KBM-7 (cell line): ENCODE data around the gene BCAS1.

ENCODE experiments used
- DNase-seq: peaks from one replicate; pipeline ENCODE4 v3.0.0-alpha.2; 2015
- in situ Hi-C: fragments of 300-500 bp; cut with MboI; formaldehyde crosslinking; loops from 2 replicates; pipeline ENCODE4 v1.14.3; 2020; ENCODE audit warnings: low sequenced_read_pairs, low pct_unique_long_range_greater_than_20kb, mixed read lengths

The BCAS1 gene

DNA sequence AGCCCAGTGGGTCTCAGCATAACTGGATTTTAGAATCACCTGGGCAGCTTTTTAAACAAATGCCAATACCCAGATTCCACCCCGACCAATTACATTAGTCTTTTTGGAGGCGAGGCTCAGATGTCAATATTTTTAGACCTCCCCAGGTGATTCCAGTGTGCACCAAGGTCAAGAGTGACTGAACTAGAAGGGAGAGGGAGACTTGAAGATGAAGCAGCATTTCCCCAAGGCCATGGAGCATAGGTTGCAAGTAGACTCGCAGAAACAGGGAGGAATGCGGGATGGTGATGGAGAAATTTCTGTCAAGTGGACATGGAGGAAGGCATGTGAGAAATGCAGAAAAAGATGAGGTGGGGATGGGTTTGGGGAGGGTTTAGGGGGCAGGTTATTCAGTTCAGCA is 64.9 kb downstream of the BCAS1 start:
- in situ Hi-C loops: no loop called here
- no peak for DNase-seq

DNA sequence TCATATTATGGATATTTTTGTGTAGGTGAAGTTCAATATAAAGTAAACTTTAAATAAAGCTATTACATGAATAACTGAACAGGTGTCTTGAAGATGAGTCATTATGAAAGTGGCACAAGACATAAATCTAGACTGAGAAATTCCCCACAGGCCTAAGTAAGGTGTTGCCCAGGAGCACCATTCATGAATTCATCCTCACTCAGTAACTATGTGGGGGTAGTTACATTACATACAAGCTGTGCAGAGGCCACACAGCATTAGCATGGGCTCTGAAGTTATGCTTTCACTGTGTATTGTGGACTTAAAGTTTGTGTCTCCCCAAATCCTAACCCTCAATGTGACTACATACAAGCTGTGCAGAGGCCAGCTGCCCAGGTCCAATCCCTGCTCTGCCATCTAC is 65.9 kb downstream of the BCAS1 start:
- in situ Hi-C loops: no loop called here
- no peak for DNase-seq

DNA sequence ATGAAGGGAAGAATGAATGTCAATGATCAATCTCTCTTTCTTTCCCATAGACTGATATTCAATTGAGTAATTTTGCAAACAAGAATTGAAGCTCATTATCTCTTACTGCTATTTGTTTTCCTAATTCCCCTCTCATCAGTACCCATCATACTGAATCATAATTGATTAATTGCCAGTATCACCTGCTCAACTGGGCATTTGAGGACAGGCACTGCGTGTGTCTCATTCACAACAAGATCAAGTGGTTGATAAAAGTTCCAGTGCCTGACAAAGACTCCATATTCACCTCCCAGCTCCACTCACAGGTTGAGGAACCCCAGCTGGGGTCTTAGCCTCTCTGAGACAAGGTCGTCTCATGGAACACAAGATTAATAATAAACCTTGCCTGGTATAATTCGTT is 67.7 kb downstream of the BCAS1 start:
- in situ Hi-C loops: no loop called here
- DNase-seq: no peak

DNA sequence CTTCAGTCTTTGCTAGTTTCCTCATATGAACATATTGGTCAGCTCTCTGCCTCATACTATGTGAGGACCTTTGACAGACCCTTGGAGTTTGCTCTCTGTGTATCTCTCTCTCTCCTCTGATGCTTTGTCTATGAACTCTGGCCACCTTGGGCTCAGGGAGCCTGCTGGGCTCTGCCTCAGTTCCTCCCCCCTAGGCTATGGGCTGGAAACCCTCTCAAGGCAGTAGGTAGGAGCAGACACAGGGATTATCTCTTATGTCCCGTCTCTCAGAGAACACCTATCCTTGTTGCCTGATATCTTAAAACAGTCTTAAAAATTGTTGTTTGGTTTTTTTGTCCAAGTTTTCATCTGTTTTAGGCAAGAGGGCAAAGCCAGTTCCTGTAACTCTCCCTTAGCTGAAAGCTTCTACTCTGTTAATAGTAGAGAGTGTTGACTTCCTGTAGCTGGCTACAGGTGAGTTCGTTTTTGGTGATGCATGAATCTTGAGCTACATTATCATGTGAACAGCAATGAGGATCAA is 68.3 kb downstream of the BCAS1 start:
- in situ Hi-C loops: no loop called here
- DNase-seq: no peak

DNA sequence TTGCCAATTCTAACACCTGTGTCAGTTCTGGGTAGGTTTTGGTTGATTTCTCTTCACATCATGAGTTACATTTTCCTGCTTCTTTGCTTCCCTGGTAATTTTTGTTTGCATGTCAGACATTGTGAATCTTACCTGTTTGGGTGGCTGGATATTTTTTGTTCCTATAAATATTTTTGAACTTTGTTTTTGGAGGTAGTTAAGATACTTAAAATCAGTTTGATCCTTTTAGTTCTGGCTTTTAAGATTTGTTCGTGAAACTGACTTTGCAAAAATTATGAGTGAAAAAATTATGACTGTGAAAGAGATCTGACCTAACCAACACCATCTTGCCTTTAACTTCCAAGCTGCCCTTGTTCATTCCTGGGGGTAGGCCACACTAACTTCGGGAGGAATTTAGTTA is 69.5 kb downstream of the BCAS1 start:
- DNase-seq: no peak
- in situ Hi-C loops: no loop called here

DNA sequence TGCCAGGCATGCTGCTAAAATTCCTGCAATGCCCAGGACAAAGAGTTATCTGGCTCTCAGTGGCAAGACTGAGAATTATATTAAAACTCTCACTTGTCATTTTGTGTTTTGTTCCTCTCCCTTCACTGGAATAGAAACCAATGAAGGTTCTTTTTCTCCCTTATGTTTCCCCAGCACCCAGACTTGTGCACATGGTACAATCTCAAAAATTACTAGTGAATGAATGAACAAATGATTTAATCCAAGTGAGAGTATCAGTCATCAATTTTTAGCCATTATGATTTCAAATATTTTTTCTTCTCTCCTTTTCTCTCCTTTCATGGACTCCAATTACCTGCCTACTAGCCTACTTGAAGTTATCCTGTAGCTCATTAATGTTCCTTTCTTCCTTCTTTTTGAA is 70.1 kb downstream of the BCAS1 start:
- DNase-seq: no peak
- in situ Hi-C loops: no loop called here

DNA sequence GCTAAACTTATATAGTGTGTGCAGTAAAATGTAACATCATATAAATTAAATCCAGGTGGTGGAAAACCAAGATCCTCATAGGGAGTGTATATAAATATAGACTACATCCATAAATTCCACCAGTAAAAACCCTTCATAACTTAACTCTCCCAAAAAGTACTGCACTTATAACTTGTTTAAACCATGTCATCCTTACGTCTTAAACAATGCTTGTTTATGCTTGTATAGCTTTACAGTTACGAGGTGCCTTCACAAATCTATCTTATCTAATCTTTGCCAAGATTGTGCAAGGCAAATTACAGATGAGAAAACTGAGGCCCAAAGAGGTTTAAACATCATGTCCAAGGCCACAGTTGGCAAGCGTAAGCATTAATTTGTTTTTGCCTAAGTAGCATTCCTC is 71.3 kb downstream of the BCAS1 start:
- in situ Hi-C loops: no loop called here
- no peak for DNase-seq

DNA sequence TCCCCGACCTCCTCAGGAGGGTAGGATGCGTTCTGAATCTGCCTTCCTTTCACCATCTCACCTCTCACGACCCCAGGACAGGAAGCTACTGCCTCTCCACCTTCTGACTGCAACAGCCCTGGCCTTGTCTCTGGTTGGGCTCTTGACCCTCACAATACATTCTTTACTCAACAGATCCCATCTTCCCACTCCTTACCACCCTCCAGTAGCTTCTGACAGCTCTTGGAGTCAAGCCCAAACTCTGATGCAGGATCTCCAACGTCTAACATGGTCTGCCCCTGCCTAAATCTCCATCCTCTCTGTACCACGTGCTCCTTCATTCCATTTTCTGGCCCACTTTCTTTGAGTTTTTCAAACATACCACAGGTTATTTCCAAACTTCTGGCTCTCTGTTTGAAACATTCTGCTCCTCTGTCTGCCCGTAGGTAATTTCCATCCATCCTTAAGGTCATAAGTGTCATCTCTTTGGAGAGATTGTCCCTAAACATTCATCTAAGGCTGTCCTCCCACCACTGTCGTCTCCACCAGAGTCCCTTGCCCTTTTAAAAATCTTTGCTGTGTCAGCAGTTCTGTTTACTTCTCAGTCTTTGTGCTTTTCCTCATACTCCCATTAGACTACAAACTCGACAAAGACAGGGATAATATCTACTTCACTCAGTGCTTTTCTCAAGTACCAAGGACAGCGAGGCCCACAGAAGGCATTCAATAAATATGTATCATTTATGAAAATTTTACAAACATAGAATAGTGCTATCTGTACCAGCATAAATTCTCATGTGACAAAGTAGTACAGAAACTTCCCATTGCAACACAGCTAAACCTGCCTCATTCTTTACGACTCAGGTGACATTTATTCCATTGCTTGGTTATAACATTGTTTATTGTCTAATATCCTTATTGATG is 73.6 kb downstream of the BCAS1 start:
- no peak for DNase-seq
- in situ Hi-C loops: no loop called here

DNA sequence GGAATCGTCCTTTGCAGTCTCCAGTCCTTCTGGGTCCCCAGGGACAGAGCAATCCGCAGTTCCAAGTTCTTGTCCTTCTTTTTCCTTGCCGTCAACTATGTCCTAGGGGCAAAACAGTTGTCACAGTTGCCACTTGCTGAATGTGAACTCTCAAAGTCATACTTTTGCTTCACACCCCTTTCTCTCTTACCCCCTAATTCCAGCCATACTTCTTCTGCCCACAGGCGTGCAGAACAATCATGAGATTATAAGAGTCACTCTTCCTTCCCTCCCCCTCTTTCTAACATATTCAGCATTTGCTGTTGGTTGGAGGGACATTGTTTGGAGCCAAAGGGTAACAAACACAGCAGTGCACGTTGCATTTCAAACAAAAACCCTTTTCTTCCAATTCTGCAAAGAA is 74.4 kb downstream of the BCAS1 start:
- DNase-seq: no peak
- in situ Hi-C loops: no loop called here

DNA sequence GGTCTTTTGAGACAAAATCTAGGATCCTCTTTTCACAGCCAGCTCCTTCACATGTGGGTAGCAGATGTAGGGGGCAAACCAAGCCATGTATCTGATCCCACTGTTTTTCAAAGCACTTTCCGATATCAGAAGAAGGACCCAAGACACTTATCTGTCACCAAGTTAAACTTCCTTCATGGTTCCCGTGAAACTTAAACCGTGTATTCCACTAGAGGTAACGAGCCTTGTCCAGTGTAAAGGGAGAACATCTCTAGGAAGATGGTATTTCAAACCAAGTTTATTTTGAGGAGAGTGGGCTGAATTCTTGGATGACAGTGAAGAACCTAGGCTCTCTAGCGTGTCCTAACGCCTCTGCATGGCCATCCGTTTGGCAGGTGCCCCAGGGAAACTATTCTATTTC is 76.3 kb downstream of the BCAS1 start:
- no peak for DNase-seq
- in situ Hi-C loops: no loop called here

DNA sequence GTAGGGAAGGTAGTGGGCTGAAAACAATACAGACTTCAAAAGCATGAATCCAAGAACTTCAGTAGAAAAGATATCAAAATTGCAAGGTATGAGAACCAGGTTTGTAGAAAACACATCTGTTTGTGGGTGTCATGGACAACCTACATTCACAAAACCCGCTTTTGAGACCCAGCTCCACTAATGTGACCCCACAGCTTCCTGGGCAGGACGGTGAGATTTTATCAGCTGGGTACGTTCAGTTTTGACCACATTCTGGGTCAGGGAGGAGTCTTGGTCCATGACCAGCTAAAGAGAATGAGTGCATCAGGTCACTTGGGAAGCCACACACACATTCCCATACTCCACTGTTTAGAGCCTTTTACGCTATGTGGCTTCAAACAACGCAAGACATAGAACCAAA is 77.1 kb downstream of the BCAS1 start:
- DNase-seq: no peak
- in situ Hi-C loops: no loop called here

DNA sequence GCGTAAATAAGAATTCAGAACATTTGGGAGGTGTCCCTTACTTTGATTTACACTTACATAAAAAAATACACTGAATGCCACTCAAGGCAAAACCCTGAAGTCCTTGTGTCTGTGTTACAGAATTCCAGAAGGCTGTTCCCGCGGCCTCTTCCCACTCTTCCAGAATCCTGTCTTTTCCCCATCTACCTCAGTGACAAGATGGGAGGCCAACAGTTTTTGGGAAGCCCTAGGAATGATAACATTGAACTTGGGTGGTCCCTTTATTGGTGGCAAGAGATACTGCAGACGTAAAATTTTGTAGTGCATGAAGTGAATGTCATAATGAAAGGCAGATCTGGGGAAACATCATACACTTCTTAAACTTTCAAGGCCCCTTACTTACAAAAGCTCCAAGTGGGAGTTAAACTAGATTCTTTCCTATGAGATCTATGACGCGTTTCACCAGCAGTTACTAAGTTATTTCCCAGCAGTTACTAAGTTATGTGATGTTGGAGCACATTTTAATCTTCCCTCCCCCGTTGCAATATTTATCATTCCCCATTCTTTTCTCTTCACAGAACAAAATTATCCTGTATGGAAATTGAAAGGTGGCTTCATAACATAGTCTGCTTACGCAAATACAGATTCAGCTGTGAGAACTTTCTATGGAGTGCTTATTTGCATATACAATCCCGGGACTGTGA is 79.5 kb downstream of the BCAS1 start:
- no peak for DNase-seq
- in situ Hi-C loops: no loop called here

DNA sequence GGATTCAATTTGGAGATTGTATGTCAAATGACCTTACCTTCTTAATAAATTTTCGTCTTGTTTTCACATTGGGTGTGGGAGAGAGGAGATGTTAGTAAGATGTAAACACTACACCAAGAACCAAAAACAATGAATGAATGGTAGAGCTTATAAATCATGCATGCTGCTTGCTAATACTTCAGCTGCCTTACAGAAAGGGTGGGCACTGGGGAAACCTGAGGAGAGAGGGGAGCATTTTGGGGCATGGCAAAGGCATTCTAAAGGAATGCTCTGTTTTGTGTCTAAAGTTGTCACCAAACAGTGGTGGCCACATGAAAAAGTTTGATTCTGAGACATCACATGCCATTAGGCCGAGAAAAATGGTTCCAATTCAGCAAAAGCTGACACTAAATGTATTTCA is 80.4 kb downstream of the BCAS1 start:
- no peak for DNase-seq
- in situ Hi-C loops: no loop called here

DNA sequence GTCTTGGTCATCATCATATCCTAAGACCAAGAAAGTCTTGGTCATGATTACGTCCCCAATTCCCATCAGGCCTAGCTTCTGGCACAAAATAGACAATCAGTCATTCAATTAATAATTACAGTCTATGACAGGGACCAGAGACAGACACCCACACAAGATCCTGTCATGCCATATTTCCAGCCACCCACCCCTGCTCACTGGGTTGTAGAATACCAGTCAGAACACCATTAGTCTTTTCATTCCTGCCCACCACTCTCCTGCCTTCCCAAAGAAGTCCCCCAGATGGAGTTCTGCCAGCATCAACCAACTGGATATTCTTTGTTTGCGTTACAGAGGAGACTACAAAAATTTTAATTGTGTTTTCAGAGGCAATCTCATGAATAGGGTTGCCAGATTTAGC is 81.0 kb downstream of the BCAS1 start:
- no peak for DNase-seq
- in situ Hi-C loops: no loop called here

DNA sequence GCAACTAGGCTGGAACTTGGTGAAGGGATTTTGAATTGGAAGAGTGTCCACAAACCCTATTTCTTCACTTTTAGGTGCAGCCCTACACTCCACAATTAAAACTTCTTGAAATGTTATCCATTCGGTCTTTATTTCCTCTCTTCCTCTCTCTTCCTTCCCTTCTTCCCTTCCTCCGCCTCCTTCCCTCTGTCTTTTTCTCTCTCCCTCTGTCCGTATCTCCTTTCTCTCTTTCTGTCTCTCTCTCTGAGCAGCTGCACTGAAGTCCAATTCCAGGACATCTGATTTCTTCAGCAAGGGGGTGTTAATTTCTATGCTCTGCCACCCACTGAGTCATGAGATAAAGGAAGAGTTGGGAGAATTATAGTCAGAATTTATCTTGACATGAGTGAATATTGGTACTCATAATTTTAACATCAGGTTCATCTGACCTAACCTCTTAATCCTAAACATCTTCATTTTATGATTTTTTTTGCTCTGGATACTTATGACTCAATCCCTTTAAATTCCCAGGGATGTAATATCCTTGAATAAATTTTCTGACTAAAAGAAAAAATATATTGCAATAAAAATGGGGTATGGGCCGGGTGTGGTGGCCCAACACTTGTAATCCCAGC is 84.2 kb downstream of the BCAS1 start:
- no peak for DNase-seq
- in situ Hi-C loops: no loop called here

DNA sequence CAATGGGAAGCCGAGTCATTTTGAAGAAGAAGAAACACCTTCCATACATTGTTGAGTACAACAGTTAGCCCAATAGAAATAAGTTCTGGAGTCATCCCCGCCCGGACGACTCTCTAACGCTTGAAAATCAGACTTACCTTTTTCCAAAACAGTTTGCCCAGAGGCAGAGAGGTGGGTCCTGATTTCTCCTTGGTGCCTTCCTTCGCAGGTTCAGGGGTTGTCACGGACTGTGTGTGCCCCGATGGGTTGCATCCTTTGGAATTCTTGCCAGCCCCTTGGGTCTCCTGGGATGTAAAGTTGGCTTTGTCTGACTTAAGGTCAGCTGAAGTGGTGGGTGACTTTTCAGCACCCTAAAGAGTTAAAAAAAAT is 85.3 kb downstream of the BCAS1 start:
- in situ Hi-C loops: no loop called here
- DNase-seq: no peak

DNA sequence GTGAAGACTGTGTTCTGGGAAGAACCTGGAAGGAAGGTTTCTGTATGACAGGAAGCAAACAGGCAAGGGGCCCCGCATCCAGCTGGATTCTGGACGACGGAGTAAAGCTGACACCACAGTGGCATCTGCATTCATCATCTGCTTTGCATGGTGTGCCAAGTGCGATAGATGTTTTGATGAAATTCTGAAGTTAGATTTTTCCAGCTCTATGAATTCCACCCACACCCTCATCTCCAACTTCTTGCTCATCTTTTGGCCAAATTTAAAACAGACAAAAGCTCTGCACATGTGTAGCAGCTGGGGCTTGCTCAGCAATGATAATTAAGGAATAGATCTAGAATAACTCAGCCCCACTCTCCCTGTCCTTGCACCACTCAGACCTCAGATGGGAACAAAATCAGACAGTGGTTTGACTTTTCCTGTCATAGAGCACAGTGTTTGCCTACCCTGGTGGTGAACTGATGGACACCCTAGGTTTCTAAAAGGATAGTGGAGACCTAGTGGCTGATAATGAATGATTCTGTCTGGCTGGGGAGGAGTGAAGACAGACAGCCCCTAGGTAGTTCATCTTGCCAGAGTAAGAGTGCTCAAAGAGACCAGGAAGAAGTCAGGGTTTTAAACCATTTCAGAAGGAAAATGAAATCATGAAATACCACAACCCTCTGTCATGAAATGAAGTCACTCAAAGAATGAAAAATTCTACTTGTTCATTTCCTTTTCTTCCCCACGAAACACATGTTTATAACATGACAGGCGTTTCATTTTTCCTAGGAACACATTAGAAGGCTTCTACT is 85.8 kb downstream of the BCAS1 start:
- in situ Hi-C loops: no loop called here
- DNase-seq: no peak

DNA sequence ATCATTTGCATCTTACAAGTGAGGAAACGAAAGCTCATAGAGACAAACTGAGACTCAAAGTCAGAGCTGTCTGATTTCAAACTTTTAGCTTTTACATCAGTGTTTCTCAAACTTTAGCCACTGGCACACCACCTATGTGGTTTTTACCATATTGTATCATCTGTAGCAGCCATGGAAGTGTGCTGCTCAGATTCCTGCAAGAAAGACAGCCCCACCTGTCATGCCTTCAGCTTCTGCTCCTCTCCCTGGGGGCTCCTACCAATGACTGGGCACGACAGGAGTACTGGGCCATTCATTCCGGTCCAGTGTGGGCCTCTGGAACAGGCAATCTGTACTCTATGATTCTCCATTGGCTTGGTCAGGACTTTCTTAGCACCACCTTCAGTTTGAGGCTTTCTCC is 87.0 kb downstream of the BCAS1 start:
- in situ Hi-C loops: no loop called here
- no peak for DNase-seq

DNA sequence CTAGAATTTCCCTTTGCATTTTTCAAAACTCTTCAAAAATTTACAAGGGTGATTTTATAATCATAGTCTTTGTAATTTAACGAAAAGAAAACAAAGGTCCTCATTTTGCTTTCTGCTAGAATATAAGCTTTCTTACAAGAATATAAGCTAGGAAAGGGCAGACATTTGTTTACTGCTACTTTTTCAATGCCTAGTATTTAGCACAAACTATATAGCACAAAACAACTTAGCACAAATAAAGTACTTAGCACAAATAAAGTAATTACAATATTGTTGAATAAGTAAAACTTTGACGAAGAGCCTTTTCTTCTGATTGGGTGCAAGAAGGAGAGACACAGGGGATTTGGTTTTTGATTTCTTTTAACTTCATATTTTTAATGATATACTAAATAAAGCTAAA is 87.8 kb downstream of the BCAS1 start:
- DNase-seq: no peak
- in situ Hi-C loops: no loop called here
